Islet precursor cell (in vitro differentiated cells): Measurements from ENCODE around the gene TMPRSS15.
"Not testable (repeated sequence)": the region's sequence is repeated elsewhere in the genome, so short reads cannot be mapped to it uniquely, and the experiment has no call there.

Experiments used
- DNase-seq: peaks from one replicate; pipeline ENCODE4 v3.0.0-alpha.2; 2018

TMPRSS15 gene

GRCh38 chr21:18403735-18404450 is at the start of gene TMPRSS15:
Gene TMPRSS15, minus strand, starts transcription at chr21:18403785. Its CDS starts 163 bp downstream, at chr21:18403622.
- no peak for DNase-seq

DNA sequence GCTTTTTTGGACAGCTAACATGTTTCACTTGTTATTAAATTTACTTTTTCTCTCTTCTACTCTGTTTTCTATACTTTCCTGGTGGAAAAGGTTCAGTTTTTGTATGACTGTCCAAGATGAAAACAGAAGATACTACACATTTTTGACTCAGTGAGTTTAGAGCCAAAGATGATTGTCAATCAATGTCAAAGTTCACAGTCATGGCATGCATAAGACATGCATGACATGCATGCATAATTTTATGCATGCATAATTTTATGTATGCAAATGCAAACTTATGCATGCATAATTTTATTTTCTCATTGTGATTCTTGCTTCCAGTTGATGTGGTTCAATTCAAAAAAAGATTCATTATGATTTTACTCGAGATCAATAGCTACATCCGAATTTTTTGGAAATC is 48.1 kb upstream of the TMPRSS15 start:
- DNase-seq: no peak

- DNase-seq: no peak
These were observed 46.3 kb upstream of the TMPRSS15 start for GRCh38 chr21:18449605-18450550.

GRCh38 chr21:18443701-18444100 is 40.1 kb upstream of the TMPRSS15 start:
- peak; percentile 44 for DNase-seq

GRCh38 chr21:18443085-18443484 is 39.5 kb upstream of the TMPRSS15 start:
- no peak for DNase-seq

- no peak for DNase-seq
These were observed 26.8 kb upstream of the TMPRSS15 start for GRCh38 chr21:18430341-18430740.

DNA sequence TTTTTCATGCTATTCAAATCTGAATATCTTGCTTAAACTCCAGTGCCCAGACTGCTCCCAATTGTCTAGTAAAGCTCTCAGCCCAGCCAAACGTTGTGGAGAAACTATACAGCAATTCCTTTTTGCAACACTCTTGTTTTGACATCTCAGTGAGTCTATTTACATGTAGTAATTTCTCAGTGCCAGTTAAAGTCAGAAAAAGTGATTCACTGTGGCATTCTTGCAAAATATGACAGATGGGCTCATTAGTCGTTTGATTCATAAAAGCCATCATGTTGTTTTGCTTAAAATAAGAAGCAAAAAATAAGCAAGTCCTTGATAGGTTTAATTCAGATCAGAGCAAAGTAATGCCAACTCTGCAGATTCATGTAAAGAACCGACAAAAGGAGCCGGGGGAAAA is 20.7 kb upstream of the TMPRSS15 start:
- no peak for DNase-seq

DNA sequence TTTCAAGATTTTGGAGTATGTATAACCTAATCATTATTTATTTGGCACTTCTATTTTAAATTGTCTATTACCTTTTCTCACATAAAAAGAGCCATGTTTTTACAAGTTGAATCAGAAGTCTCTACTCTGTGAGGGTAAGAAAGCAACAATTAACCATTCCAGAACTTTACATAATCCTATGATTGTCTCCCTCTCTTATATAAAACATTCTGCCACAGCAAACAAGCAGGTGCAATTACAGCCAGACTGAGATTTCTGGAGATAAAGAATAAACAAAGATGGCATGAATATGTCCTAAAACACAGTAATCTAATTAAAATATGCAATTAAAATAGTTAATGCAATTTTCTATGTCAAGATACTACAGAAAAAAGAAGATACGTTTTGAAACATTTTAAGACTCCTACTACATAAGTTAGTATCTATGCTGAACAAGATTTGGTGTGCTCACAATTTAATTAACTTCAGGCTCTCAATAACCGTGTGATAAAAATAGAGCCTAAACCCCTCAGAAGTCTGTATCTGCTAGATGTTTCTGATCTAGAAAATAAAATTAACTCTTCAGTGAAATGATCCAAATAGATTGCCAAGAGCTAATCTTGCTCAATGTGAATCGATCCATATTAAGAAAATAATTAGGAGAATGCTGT is 13.7 kb upstream of the TMPRSS15 start:
- no peak for DNase-seq

GRCh38 chr21:18411565-18411964 is 8.0 kb upstream of the TMPRSS15 start:
- DNase-seq: no peak

DNA sequence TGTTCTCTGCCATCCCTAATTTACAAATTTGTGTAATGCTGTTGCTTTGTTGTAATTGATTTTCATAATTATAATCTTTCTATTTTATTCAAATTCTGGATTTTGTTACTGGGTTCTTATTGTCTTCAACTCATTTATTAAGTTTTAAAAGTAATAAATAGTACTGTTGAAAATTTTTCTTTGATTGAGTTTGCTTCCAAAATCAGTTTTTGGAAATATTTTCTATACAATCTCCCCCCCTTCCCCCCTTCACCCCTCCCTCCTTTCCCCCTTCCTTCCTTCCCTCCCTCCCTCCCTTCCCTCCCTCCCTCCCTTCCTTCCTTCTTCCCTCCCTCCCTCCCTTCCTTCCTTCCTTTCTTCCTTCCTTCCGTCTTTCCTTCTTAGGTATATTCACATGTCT is 6.0 kb upstream of the TMPRSS15 start:
- no peak for DNase-seq

DNA sequence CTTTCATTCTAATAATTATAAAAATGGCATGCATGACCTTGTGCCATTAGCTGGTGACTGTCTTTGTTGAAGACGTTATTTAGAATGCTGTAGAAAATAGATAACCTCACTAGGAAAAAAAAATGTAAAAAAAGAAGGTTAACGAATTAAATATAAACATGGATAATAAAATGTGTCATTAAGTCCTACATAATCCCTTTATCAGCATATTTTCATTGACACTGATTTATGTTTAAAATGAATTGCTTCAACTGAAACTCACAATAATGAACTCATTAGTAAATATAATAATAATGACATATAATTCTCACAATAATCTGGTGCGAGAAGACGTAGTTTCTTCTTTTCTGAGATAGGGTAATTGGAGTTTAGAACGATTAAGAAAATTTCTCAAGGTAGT is 4.7 kb downstream of the TMPRSS15 start:
- no peak for DNase-seq

DNA sequence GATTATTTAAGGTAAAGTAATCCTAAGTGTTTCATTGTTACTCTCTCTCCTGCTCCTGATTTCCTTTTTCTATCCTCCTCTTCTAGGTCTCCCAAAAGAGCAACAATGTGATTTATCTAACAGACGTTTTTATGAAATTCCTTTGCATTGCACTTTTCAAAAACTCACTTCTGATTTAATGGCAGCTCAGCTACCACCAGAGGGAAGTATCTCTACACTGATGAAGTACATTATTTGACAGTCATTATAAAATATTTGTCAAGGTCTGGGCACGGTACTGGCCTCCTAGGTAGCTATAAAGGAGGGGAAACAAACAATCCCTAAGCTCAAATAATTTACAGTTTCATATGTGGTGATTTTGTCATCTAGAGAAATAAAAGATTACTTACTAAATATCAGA is 15.6 kb downstream of the TMPRSS15 start:
- no peak for DNase-seq

- no peak for DNase-seq
These were observed 18.8 kb downstream of the TMPRSS15 start for GRCh38 chr21:18384771-18385170.

DNA sequence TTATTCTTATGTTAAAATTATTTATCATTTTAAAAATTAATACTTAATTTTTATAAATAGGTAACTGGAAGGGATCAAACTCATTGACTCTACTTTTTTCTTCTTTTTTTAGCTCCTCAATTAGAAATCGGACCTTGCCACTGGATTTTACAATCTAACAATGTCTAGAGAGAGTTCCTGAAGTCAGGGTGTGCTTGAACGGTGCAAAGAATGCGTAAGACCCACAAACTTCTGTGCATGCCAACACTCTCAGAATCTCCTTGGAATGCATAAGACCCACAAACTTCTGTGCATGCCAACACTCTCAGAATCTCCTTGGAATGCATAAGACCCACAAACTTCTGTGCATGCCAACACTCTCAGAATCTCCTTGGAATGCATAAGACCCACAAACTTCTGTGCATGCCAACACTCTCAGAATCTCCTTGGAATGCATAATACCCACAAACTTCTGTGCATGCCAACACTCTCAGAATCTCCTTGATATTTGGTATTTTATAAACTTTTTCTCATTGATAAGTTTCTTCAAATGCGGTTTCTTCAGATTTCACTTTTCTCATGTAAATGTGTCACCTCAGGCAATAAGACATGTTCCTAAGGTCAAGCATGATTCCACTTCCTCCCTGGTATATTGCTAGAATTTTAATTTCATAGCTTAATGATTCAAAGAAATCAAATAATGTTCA is 20.5 kb downstream of the TMPRSS15 start:
- not testable (repeated sequence) for DNase-seq

DNA sequence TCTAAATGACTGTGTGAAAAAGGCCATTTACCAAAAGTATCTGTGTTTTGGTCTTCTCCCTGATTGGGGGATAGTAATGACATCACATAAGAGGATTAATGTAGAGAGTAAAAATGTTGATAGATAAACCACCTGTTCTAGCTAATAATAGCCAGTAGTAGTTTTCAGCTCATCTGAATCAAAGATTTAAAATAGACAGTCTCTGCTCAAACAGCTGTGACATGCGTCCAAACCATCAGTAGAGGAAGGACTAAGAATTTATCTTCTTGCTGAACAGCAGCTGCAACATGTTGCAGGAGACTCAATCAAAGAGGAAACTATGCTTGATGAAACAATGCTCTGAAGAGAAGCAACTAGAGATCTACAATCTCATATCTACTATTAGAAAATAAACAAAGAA is 21.4 kb downstream of the TMPRSS15 start:
- DNase-seq: no peak

GRCh38 chr21:18373606-18374005 is 30.0 kb downstream of the TMPRSS15 start:
- DNase-seq: no peak

GRCh38 chr21:18370301-18370700 is 33.3 kb downstream of the TMPRSS15 start:
- no peak for DNase-seq

DNA sequence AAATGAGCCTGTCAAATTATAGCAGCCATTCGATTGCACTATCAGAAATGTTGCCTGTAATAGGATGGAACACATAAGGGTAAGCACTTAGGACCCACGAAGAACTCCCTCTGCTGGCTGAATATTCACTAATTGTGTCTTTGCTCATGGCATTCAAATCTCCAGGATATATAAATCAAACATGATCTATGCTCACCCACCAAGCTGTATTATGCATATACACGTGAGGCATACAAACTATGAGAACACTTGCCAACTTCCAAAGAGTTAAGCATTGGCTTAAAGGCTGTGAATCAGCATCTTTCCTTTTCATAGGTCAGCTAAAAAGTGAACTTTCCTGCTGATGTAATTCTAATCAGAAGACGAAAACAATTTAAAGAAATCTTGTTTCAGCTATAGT is 34.5 kb downstream of the TMPRSS15 start:
- no peak for DNase-seq

GRCh38 chr21:18368205-18368604 is 35.4 kb downstream of the TMPRSS15 start:
- DNase-seq: no peak

- no peak for DNase-seq
These were observed 46.8 kb downstream of the TMPRSS15 start for GRCh38 chr21:18356801-18357200.

DNA sequence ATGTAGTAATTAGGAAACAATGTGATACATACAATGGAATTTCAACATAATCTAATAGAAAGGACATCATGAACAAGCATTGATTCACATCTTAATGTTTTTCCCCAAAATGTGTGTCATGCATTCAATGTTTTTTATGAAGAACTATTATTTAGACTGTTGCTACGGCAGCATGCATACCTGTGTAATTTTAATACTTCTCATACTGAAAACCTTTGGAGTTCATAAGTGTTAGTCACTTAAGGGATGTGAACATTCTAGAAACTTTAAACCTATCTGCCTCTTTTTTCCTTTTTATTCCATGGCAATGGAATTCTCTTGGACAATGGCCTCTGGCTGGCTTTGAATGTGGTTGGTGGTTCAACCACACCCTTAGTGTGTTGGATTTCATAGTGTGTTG is 48.6 kb downstream of the TMPRSS15 start:
- DNase-seq: no peak

- DNase-seq: no peak
These were observed 53.4 kb downstream of the TMPRSS15 start for GRCh38 chr21:18350216-18350615.

- DNase-seq: no peak
These were observed 54.1 kb downstream of the TMPRSS15 start for GRCh38 chr21:18349468-18349867.
